HPDE6-E6E7 (cell line): ENCODE measurements around the gene MAMDC2.

Experiments
- DNase-seq: peaks from one replicate; pipeline ENCODE4 v3.0.0; 2011; ENCODE audit warnings: missing footprints; ENCODE audit errors: extremely low spot score

Gene MAMDC2

GRCh38 chr9:70134360-70134759 lies 90.7 kb downstream of the MAMDC2 start:
- DNase-seq: no peak

GRCh38 chr9:70135176-70135575 lies 91.5 kb downstream of the MAMDC2 start:
- DNase-seq: no peak

DNA sequence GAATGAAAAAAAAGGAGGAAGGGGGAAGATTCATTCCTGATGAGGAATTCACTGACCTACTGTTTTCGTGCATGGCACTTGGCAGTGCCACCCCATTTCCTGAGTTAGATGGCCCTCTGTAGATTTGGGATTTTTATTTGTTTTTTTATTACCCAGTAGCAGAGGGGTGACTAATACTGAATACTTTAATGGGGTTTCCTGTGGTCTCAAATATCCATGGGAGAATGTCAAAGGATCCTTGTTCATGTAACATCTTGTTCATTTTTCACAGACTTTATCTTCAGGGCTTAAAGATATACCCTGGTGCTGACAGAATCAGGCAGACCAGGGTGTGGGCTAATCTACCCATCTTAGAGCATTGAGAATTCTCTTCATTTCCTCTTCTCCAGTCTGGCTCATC lies 93.0 kb downstream of the MAMDC2 start:
- DNase-seq: peak; percentile 54

GRCh38 chr9:70137577-70137976 lies 93.9 kb downstream of the MAMDC2 start:
- DNase-seq: no peak

GRCh38 chr9:70142101-70142500 lies 98.5 kb downstream of the MAMDC2 start:
- no peak for DNase-seq

DNA sequence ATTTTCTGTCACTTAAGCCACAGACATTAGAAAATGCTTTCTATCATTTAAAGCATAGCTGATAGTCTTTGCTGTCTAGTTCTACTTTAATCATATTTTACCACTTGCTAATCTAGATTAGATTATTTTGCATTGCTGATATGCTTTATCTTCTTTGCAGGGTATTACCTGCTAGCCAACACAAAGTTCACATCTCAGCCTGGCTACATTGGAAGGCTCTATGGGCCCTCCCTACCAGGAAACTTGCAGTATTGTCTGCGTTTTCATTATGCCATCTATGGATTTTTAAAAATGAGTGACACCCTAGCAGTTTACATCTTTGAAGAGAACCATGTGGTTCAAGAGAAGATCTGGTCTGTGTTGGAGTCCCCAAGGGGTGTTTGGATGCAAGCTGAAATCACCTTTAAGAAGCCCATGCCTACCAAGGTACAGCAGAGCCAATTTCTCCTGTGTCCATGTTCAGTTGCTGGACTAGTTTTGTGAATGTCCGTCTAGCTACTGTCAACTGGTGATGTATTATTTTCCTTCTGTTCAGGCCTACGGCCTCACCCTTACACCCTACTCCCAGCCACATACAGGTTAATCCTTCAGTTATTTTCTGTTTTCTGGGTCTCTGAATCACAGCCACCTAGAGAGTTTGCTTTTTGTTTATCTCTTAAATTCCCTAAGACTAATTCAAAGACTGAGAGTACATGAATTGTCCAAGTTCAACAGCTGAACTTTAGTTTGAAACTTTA lies 99.9 kb downstream of the MAMDC2 start:
- no peak for DNase-seq

GRCh38 chr9:70144131-70144503 lies 100.5 kb downstream of the MAMDC2 start:
- DNase-seq: no peak

- DNase-seq: no peak
Observed at GRCh38 chr9:70145981-70146380, 102.3 kb downstream of the MAMDC2 start.

DNA sequence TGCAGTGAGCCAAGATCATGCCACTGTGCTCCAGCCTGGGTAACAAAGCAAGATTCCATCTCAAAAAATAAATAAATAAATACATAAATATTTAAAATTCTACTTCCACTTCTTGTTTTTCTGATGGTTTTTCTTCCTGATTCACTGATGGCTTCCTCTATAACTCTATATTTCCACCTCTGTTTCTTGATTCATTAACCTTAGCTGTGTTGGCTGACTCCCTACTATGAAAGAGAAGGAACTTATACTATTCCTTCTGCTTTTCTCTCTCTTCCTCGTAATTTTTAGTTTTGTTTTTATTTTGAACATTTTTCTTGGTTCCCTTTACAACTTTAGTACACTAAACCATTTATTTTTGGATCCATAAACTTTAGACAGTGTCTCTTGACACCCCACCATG lies 103.5 kb downstream of the MAMDC2 start:
- DNase-seq: no peak

DNA sequence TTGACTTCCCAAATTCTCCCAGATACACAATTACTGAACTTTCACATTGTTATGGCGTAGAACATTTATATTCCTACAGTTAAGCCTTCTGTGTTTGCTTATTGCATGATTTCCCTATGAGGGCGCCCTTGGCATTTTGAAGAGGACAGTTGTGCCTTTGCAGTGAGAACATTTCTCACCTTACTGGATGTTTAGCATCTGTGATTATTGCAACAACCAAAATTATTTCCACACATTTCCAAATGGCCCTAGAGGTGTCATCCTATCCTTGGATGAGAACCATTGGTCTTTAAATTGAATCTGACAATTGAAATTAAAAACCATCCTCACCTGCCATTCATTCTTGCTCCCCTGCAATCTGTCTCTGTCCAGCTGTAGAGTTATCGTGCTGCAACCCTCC lies 104.0 kb downstream of the MAMDC2 start:
- DNase-seq: no peak

DNA sequence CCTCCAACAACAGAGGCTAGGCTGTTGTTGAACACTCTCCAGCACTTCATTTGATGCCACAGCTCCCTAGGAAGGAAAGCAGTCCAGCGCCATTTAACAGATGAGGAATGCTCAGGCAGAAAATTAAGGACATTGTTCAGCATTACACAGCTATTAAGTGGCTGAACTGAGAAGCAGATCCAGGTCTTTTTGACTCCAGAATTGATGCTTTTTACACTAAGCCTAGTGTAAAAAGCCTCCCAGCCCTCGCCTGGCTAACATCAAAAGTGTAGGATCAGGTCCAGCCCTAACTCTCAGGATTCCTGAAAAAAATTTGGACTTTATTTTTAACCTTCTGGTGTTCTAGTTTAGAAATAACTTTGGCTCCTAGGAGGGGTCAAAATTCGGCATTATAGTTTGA lies 108.7 kb downstream of the MAMDC2 start:
- no peak for DNase-seq

GRCh38 chr9:70156729-70157128 lies 113.1 kb downstream of the MAMDC2 start:
- no peak for DNase-seq

GRCh38 chr9:70159630-70160029 lies 116.0 kb downstream of the MAMDC2 start:
- no peak for DNase-seq

- no peak for DNase-seq
Observed at GRCh38 chr9:70160686-70161600, 117.3 kb downstream of the MAMDC2 start.

GRCh38 chr9:70165006-70165602 lies 121.5 kb downstream of the MAMDC2 start:
- no peak for DNase-seq

- no peak for DNase-seq
Observed at GRCh38 chr9:70168521-70168920, 124.9 kb downstream of the MAMDC2 start.

DNA sequence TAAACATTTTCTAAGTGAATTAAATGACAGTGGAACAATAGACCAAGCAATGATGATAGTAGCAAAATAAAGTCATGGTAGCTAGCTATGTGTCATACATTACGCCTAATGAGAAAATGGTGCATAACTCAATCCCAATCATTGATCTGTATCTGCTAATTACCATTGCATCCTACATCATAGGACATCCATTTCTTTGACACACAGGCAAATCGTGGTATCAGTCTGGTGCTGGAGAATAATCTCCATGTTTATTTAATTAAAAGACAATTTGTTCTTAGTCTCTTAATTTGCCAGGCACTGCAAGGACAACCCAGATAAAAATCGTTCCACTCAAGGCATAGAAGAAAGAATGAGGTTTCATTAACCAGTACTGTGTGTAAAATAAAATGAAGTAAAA lies 125.6 kb downstream of the MAMDC2 start:
- no peak for DNase-seq

DNA sequence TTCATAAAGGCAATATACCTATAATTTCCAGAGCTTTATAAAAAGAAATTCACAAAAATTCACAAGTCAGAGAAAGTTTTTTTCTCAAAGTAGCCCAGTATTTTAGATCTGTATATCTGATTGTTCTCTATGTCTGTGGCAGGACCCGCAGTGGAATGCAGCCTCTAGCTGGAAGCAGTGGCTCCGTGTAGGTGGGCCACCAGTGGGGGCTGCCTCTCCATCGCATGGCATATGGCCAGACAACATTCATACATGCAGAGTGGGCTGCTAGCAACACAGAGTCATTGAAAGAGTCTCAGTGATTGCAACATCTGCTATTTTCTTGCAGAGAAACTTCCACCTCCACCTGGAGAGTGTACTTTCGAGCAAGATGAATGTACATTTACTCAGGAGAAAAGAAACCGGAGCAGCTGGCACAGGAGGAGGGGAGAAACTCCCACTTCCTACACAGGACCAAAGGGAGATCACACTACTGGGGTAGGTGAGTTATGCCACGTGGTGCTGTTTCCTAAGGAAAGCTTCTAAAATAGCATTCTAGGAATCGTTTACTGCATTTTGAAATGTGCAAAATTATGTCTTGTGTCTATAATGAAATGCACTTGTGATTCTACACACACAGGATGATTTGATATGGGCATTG lies 126.6 kb downstream of the MAMDC2 start:
- no peak for DNase-seq

DNA sequence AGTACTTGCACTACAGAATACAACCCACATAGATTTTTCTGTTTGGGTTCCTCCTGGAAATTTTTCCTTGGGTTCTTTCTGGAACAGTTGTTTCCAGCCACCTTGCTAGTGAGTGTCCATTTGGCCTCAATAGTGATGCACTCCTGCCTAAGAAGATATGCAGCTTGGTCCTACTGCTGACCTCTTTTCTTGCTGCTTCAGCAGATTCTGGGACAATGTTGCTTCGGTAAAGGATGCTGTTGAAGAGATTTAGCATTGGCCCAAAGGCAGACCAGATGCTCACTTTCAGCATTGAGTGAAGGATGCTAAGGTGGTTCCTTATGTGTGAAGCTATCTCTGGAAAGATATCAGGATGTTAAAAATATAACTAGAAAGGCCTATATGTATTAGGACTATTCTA lies 128.9 kb downstream of the MAMDC2 start:
- no peak for DNase-seq

DNA sequence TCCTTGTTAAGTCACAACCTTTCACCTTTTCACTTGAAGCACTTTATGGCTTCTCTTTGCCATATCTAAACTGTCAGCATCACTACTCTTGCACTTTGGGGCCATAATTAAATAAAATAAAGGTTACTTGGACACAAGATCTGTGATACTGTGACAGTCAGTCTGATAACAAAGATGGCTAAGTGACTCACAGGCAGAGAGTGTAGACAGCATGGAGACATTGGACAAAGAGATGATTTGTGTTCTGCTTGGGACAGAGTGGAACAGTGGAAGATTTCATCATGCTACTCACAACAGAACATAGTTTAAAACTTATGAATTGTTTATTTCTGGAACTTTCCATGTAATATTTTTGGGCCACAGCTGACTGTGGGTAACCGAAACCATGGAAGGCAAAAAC lies 133.5 kb downstream of the MAMDC2 start:
- DNase-seq: no peak

DNA sequence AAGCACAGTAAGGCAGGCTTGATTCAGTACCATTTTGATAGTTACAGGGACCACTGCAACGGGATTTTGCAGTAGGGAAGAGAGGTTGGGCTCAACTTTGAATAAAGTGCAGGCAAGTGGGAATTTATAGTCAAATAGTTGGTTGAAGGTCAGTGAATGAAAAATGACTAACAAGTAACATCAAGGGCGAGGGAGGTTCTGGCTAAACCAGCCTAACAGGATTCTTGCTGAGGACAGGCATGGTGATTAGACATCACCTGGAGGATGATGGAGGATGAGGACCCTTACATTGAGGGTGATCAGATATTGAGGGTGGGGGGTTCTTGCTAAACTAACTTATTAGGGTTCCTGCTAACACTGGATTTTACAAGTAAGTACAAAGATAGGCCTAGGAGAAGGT lies 149.1 kb downstream of the MAMDC2 start:
- DNase-seq: no peak

DNA sequence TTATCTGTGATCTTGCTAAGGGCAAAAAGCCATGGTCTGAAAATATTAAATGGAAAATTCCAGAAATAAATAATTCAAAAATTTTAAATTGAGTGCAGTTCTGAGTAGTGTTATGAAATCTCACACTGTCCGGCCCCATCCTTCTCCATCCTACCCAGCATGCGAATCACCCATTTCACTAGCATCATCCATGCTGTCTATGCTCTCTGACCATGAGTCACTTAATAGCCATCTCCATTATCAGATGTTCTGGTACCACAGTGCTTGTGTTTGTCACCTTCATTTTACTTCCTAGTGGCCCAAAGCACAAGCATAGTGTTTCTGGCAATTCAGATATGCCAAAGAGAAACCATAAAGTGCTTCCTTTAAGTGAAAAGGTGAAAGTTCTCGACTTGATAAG lies 151.8 kb downstream of the MAMDC2 start:
- no peak for DNase-seq
